GM12878 (cell line): ENCODE data around the gene NAALADL2. TPM values are rescaled to one million over a fixed set of nuclear protein-coding genes. Genes with fewer than 3 reads are reported as not detected.

ENCODE experiments used
- ASH2L ChIP-seq: fragments of 300-600, 200-600 bp; sonication (generic); IDR thresholded peaks from 2 replicates; pipeline ENCODE4 v1.6.1; 2017; ENCODE audit warnings: low read depth, mild to moderate bottlenecking, borderline replicate concordance
- BMI1 ChIP-seq: fragments of 450-650 bp; IDR thresholded peaks from 2 replicates; pipeline ENCODE4 v1.6.1; 2016; ENCODE audit warnings: mild to moderate bottlenecking, moderate library complexity, borderline replicate concordance
- BRCA1 ChIP-seq: IDR thresholded peaks from 2 replicates; pipeline ENCODE4 v1.6.1; 2011; ENCODE audit warnings: low read depth, low read length, improper control_type of control experiment
- CEBPB ChIP-seq, 2 experiments: fragments of 150-350 bp in 1 of 2; IDR thresholded peaks; 2 replicates each; pipeline ENCODE4 v1.6.1; 2012 to 2014; ENCODE audit warnings: low read depth in 2 of 2, low read length in 2 of 2, borderline replicate concordance in 1 of 2, inconsistent platforms in 1 of 2
- CHD4 ChIP-seq: fragments of 200-600 bp; sonication (generic); IDR thresholded peaks from 2 replicates; pipeline ENCODE4 v1.6.1; 2016; ENCODE audit warnings: mild to moderate bottlenecking
- CREM ChIP-seq: IDR thresholded peaks from 2 replicates; pipeline ENCODE4 v1.6.1; 2014; ENCODE audit warnings: antibody characterized with exemption, low read depth
- FOXK2 ChIP-seq: fragments of 450-650 bp; IDR thresholded peaks from 2 replicates; pipeline ENCODE4 v1.6.1; 2017; ENCODE audit warnings: mild to moderate bottlenecking, moderate library complexity
- GATAD2B ChIP-seq: fragments of 450-650 bp; conservative IDR thresholded peaks from 2 replicates; pipeline ENCODE4 v1.6.1; 2017; ENCODE audit warnings: low read depth, mild to moderate bottlenecking, moderate library complexity
- LARP7 ChIP-seq: fragments of 450-650 bp; IDR thresholded peaks from 2 replicates; pipeline ENCODE4 v1.6.1; 2017; ENCODE audit warnings: mild to moderate bottlenecking
- MEF2A ChIP-seq: IDR thresholded peaks from 2 replicates; pipeline ENCODE4 v1.6.1; 2011; ENCODE audit warnings: low read depth, mild to moderate bottlenecking, low read length, moderate library complexity; ENCODE audit not compliant: insufficient read depth
- NFXL1 ChIP-seq: fragments of 450-650 bp; IDR thresholded peaks from 2 replicates; pipeline ENCODE4 v1.6.1; 2017; ENCODE audit warnings: antibody characterized with exemption, mild to moderate bottlenecking, borderline replicate concordance
- NFYA ChIP-seq: IDR thresholded peaks from 2 replicates; pipeline ENCODE4 v1.6.1; 2011; ENCODE audit warnings: low read depth, mild to moderate bottlenecking, low read length, improper control_type of control experiment, borderline replicate concordance
- PAX8 ChIP-seq: fragments of 450-650 bp; IDR thresholded peaks from 2 replicates; pipeline ENCODE4 v1.6.1; 2017; ENCODE audit warnings: mild to moderate bottlenecking, moderate library complexity
- POLR2A ChIP-seq: IDR thresholded peaks from 2 replicates; pipeline ENCODE4 v1.6.1; 2011; ENCODE audit warnings: low read depth, mild to moderate bottlenecking, low read length
- SIN3A ChIP-seq: IDR thresholded peaks from 2 replicates; pipeline ENCODE4 v1.6.1; 2012; ENCODE audit warnings: low read depth, low read length, improper control_type of control experiment
- SMARCA5 ChIP-seq: fragments of 450-650 bp; IDR thresholded peaks from 2 replicates; pipeline ENCODE4 v1.6.1; 2017; ENCODE audit warnings: mild to moderate bottlenecking
- SP1 ChIP-seq: IDR thresholded peaks from one replicate; pipeline ENCODE4 v1.6.1; 2011; ENCODE audit warnings: low read depth, low read length
- STAT1 ChIP-seq: fragments of 450-650 bp; conservative IDR thresholded peaks from 2 replicates; pipeline ENCODE4 v1.6.1; 2014; ENCODE audit warnings: antibody characterized with exemption, mild to moderate bottlenecking
- SUPT20H ChIP-seq: IDR thresholded peaks from 2 replicates; pipeline ENCODE4 v1.6.1; 2011; ENCODE audit warnings: low read depth, mild to moderate bottlenecking, low read length, moderate library complexity, borderline replicate concordance; ENCODE audit not compliant: control insufficient read depth
- TCF12 ChIP-seq: IDR thresholded peaks from 2 replicates; pipeline ENCODE4 v1.6.1; 2011; ENCODE audit warnings: low read depth, mild to moderate bottlenecking, low read length
- WRNIP1 ChIP-seq: IDR thresholded peaks from 2 replicates; pipeline ENCODE4 v1.6.1; 2011; ENCODE audit warnings: low read depth, low read length, improper control_type of control experiment, borderline replicate concordance
- ZNF274 ChIP-seq: IDR thresholded peaks from one replicate; pipeline ENCODE4 v1.8.0; 2011; ENCODE audit not compliant: insufficient read length, insufficient read depth
- polyA plus RNA-seq, 11 experiments: library from polyadenylated mRNA; depleted of rRNA in 4 of 11; unstranded in 6 of 11; stranded (reverse) in 5 of 11; fragments of >200 nt; fragmentation: Nextera tagmentation in 4 of 11; fragmentation: Illumina TruSeq in 1 of 11; extraction: Ambion mirVana in 4 of 11; extraction: Trizol in 1 of 11; gene quantifications; 1 replicate in 1 of 11; 2 replicates in 10 of 11; pipeline versions ENCODE4 v1.2.1 to v1.2.3, GENCODE V29; 2011 to 2016; ENCODE audit warnings: inconsistent platforms in 2 of 11, missing spikeins in 2 of 11, low read depth in 1 of 11
- total RNA-seq, 4 experiments: library from RNA; depleted of rRNA in 3 of 4; stranded (reverse); fragments of >200 nt in 3 of 4; fragmentation: Illumina TruSeq in 1 of 4; extraction: Trizol in 1 of 4; gene quantifications; 2 replicates each; pipeline versions ENCODE4 v1.2.1 to v1.2.3, GENCODE V29; 2013 to 2021
- TF ChIP-seq, protein P1 (sequence below): fragments of 450-650 bp; IDR thresholded peaks from 2 replicates; pipeline ENCODE4 v1.6.1; 2017; ENCODE audit warnings: low read depth, mild to moderate bottlenecking, moderate library complexity
- TF ChIP-seq, protein P2 (sequence below): IDR thresholded peaks from 2 replicates; pipeline ENCODE4 v1.6.1; 2011; ENCODE audit warnings: mild to moderate bottlenecking, low read depth, low read length, moderate library complexity; ENCODE audit not compliant: insufficient replicate concordance

Gene NAALADL2
- total and polyA plus RNA-seq, 10 of the 15 experiments (the other 5 are each of a cell fraction or from before 2014, with no cell fraction given): 0.06 to 10.8 (median 0.46) TPM

DNA sequence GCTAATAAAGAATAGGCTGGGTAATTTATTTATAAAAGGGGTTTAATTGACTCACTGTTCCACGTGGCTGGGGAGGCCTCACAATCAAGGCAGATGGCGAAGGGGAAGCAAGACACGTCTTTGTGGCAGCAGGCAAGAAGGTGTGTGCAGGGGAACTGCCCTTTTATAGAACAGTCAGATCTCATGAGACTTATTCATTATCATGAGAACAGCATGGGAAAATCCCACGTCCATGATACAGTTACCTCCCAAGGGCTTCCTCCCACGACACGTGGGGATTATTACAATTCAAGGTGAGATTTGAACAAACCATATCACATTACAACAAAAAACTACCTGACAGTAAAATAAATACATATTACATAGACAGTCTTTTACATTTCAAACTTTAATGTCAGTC is 414.9 kb downstream of the NAALADL2 start (continued):
- peak; percentile 51 for TF ChIP-seq SP1
- no peak for TF ChIP-seq WRNIP1
- no peak for TF ChIP-seq CHD4
- TF ChIP-seq BMI1: no peak
- no peak for TF ChIP-seq ASH2L
- no peak for TF ChIP-seq NFXL1
- TF ChIP-seq POLR2A: peak; percentile 76
- peak; percentile 100 for TF ChIP-seq GATAD2B
- TF ChIP-seq, protein P1, sequence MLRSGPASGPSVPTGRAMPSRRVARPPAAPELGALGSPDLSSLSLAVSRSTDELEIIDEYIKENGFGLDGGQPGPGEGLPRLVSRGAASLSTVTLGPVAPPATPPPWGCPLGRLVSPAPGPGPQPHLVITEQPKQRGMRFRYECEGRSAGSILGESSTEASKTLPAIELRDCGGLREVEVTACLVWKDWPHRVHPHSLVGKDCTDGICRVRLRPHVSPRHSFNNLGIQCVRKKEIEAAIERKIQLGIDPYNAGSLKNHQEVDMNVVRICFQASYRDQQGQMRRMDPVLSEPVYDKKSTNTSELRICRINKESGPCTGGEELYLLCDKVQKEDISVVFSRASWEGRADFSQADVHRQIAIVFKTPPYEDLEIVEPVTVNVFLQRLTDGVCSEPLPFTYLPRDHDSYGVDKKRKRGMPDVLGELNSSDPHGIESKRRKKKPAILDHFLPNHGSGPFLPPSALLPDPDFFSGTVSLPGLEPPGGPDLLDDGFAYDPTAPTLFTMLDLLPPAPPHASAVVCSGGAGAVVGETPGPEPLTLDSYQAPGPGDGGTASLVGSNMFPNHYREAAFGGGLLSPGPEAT: peak; percentile 51; the same call in 1 of the 2 replicates
- no peak for TF ChIP-seq NFYA
- TF ChIP-seq STAT1: no peak
- TF ChIP-seq CREM: peak; percentile 57; the same call in 1 of the 2 replicates
- TF ChIP-seq SUPT20H: no peak
- peak; percentile 86; the same call in 1 of the 2 replicates for TF ChIP-seq SIN3A
- no peak for TF ChIP-seq MEF2A
- TF ChIP-seq TCF12: peak; percentile 90
- TF ChIP-seq, protein P2, sequence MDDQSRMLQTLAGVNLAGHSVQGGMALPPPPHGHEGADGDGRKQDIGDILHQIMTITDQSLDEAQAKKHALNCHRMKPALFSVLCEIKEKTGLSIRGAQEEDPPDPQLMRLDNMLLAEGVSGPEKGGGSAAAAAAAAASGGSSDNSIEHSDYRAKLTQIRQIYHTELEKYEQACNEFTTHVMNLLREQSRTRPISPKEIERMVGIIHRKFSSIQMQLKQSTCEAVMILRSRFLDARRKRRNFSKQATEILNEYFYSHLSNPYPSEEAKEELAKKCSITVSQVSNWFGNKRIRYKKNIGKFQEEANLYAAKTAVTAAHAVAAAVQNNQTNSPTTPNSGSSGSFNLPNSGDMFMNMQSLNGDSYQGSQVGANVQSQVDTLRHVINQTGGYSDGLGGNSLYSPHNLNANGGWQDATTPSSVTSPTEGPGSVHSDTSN: no peak
- no peak for TF ChIP-seq BRCA1
- TF ChIP-seq ZNF274: no peak
- no peak for TF ChIP-seq FOXK2
- TF ChIP-seq SMARCA5: no peak; the same call in 1 of the 2 replicates
- no peak for TF ChIP-seq PAX8
- TF ChIP-seq LARP7: no peak
- no peak for TF ChIP-seq CEBPB (IDR thresholded peaks at IDR 0.05; ENCODE audit: borderline replicate concordance in 1 of 2, low read depth in 2 of 2, low read length in 2 of 2)
- TF ChIP-seq, all 136 proteins: peak for 61
